ENCODE data around the gene TMEM38B.

GRCh38 chr9:105683688-105684275 is 10.6 kb upstream of the TMEM38B start:
- TF ChIP-seq POLR2A (IDR thresholded peaks at IDR 0.05) (no peak), CTCF (IDR thresholded peaks at IDR 0.05) (no peak)

Measured in adrenal gland (tissue), 5 donors.